ENCODE measurements around the gene VASH1.

DNA sequence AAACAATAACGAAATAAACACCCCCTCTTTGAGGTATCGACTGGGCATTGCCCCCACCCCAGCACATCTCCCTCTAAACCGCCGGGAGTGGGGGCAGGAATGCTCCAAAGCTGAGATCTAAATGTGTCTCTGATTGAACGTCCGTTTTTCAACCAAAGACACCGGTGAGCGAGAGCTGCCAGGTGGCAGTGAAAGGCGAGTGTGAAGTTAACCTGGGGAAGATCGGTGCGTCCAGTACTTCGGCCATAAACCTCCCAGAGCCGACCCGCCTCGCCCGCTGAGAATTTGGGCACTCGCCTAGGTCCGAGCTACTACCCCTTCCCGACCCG, 50.8 kb downstream of the VASH1 start:
- TF ChIP-seq, protein P1, sequence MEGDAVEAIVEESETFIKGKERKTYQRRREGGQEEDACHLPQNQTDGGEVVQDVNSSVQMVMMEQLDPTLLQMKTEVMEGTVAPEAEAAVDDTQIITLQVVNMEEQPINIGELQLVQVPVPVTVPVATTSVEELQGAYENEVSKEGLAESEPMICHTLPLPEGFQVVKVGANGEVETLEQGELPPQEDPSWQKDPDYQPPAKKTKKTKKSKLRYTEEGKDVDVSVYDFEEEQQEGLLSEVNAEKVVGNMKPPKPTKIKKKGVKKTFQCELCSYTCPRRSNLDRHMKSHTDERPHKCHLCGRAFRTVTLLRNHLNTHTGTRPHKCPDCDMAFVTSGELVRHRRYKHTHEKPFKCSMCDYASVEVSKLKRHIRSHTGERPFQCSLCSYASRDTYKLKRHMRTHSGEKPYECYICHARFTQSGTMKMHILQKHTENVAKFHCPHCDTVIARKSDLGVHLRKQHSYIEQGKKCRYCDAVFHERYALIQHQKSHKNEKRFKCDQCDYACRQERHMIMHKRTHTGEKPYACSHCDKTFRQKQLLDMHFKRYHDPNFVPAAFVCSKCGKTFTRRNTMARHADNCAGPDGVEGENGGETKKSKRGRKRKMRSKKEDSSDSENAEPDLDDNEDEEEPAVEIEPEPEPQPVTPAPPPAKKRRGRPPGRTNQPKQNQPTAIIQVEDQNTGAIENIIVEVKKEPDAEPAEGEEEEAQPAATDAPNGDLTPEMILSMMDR (IDR thresholded peaks at IDR 0.05) = no peak
- no peak for TF ChIP-seq POLR2A (IDR thresholded peaks at IDR 0.05)

Measured in breast epithelium (tissue), 3 donors.